ENCODE results near the gene SEMG2.

Gene SEMG2

DNA sequence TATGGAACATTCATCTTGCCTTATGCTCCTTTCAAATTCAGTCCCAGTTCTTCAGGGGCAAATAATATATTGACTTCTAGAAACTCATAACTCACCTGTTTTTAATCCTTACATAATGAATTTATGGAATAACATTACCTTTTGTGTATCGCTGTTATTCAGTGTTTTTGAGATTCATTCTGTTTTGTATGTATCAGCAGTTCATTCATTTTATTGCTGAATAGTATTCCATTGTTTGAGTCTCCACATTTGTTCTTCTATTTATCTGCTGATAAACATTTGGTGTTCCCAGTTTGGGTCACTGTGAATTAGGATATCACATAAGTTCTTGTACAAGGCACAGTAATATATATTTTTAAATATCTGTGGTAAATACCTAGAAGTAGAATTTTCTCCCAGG, 5.1 kb downstream of the SEMG2 start:
- in situ Hi-C loops (cut with MboI; ENCODE audit: low pct_unique_long_range_greater_than_20kb, low sequenced_read_pairs, unreplicated experiment) = no loop called here
- no peak for DNase-seq (ENCODE audit: low spot score)
- TF ChIP-seq, protein P1, sequence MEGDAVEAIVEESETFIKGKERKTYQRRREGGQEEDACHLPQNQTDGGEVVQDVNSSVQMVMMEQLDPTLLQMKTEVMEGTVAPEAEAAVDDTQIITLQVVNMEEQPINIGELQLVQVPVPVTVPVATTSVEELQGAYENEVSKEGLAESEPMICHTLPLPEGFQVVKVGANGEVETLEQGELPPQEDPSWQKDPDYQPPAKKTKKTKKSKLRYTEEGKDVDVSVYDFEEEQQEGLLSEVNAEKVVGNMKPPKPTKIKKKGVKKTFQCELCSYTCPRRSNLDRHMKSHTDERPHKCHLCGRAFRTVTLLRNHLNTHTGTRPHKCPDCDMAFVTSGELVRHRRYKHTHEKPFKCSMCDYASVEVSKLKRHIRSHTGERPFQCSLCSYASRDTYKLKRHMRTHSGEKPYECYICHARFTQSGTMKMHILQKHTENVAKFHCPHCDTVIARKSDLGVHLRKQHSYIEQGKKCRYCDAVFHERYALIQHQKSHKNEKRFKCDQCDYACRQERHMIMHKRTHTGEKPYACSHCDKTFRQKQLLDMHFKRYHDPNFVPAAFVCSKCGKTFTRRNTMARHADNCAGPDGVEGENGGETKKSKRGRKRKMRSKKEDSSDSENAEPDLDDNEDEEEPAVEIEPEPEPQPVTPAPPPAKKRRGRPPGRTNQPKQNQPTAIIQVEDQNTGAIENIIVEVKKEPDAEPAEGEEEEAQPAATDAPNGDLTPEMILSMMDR (IDR thresholded peaks at IDR 0.05; ENCODE audit: extremely low read depth, insufficient read depth, missing control alignments) = no peak

DNA sequence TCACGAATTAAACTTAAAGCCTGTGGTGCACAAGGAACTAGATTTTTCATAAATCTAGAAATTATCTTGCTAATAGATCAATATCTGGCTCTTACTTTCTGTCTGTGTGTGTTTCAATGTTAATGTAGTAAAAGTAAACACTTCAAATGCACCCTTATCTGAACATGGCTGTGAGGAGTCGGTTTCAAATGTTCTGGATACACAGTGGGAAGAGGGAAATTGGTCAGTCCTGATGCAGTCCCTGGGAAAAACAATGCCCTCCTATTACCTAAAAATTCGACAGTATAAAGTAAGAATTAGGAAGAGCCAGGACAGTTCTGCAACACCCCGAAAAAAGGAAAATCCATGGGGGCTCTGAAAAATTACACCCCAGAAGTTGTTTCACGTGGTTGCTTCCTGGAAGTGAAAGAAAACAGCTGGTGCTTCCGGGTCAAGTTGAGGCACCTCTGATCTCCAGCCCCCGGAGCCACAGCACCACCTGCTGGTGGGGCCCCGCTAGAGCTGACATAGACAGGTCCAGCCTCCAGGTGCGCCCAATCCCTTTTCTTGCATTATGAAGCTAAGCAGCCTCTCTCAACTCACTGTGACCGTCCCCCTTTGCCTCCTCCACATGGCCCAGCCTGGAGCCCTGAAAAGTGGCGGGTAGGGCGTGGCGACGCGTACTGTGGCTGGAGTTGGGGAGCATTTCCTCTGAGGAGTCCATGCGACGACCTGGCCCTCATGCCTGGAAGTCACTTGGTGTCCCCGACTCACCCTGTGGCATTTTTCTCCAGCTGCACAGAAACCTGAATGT, 8.3 kb downstream of the SEMG2 start:
- in situ Hi-C loops (cut with MboI; ENCODE audit: low pct_unique_long_range_greater_than_20kb, low sequenced_read_pairs, unreplicated experiment) = no loop called here
- TF ChIP-seq, protein P1 (IDR thresholded peaks at IDR 0.05; ENCODE audit: extremely low read depth, insufficient read depth, missing control alignments) = peak; percentile 54
- DNase-seq (ENCODE audit: low spot score) = no peak

DNA sequence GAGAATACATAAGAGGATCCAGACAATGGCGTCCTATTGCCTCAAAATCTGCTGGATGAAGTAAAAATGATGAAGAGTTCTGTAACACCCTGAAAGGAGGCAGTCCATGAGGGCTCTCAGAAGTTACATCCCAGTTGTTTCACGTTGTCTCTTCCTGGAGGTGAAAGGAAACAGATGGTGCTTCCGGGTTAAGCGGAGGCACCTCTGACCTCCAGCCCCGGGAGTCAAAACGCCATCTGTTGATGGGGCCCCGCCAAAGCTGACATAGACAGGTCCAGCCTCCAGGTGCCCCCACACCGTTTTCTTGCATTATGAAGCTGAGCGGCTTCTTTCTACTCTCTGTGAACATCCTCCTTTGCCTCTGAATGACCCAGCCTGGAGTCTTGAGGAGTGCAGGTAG, 9.5 kb downstream of the SEMG2 start:
- TF ChIP-seq, protein P1 (IDR thresholded peaks at IDR 0.05; ENCODE audit: extremely low read depth, insufficient read depth, missing control alignments) = no peak
- DNase-seq (ENCODE audit: low spot score) = no peak
- in situ Hi-C loops (cut with MboI; ENCODE audit: low pct_unique_long_range_greater_than_20kb, low sequenced_read_pairs, unreplicated experiment) = no loop called here

DNA sequence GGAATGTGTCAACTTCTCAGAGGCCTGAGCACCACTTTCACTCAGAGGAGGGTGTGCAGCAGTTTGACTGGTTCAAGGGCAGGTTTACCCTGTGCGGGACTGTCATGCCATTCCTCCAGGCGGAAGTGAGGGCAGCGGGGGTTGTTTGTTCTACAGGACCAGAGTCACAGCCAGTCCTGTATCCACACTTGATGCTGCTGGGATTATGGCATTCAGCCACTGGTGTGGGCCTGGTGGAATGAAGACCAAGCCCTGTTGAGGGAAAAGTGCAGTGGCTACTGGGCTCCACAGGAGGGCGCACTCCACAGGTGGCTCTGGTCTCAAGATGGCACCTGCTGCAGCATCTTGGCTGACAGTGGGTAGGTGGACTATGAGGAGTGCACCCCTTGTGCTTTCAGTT, 14.8 kb downstream of the SEMG2 start:
- no peak for DNase-seq (ENCODE audit: low spot score)
- TF ChIP-seq, protein P1 (IDR thresholded peaks at IDR 0.05; ENCODE audit: extremely low read depth, insufficient read depth, missing control alignments) = peak; percentile 44
- in situ Hi-C loops (cut with MboI; ENCODE audit: low pct_unique_long_range_greater_than_20kb, low sequenced_read_pairs, unreplicated experiment) = no loop called here

DNA sequence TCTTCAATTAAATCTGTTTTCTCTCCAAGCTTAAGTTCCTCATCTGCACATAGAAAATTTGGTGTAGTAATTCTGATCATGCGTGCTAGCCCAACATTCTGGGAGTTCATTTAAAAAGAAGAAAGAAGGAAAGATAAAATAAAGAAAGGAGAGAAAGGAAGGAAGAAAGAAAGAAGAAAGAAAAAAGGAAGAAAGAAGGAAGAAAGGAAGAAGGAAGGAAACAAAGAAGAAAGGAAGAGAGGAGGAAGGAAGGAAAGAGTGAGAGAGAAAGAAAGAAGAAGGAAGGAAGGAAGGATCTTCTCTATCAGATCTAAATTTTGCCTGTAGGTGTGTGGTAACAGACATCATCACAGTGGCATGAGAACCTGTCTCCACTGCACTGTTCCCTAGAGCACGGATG, 17.0 kb downstream of the SEMG2 start:
- DNase-seq (ENCODE audit: low spot score) = no peak
- in situ Hi-C loops (cut with MboI; ENCODE audit: low pct_unique_long_range_greater_than_20kb, low sequenced_read_pairs, unreplicated experiment) = no loop called here
- TF ChIP-seq, protein P1 (IDR thresholded peaks at IDR 0.05; ENCODE audit: extremely low read depth, insufficient read depth, missing control alignments) = no peak

DNA sequence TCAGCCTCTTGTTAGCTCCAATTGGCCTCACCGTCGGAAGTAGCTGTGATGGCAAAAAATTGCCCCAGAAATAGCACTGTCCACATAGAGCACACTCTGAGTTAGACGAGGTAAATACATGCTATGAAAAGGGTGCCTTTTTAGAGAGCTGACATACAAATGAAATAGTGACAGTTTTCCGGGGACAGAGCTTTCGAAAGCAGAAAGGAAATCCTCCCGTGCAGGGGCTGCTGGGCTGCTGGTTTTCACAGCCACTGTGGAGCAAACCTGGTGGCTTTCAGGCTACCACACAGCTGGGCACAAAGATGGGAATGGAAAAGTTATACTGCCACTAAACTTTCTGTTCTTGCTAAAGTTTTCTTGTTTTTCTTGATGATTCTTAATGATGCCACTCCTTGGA, 24.9 kb downstream of the SEMG2 start:
- TF ChIP-seq, protein P1 (IDR thresholded peaks at IDR 0.05; ENCODE audit: extremely low read depth, insufficient read depth, missing control alignments) = no peak
- in situ Hi-C loops (cut with MboI; ENCODE audit: low pct_unique_long_range_greater_than_20kb, low sequenced_read_pairs, unreplicated experiment) = no loop called here
- no peak for DNase-seq (ENCODE audit: low spot score)

Measured in GM13977 (cell line).